CD14-positive monocyte (primary cell): Measurements from ENCODE around the gene FBXW7. TPM values are rescaled to one million over a fixed set of nuclear protein-coding genes. Genes with fewer than 3 reads are reported as not detected.
A peak's percentile ranks its signal among the peaks of the same experiment; 100 is the strongest.

Source experiments
- DNase-seq, 3 donors: peaks; one replicate each; pipeline ENCODE4 v3.0.0-alpha.2; 2011 to 2022
- H2AFZ ChIP-seq: 2 replicates; pipeline ENCODE4 v1.6.0; 2012; ENCODE audit warnings: mild to moderate bottlenecking, low read depth, low read length, inconsistent platforms; ENCODE audit not compliant: insufficient read depth, poor library complexity, severe bottlenecking
- H3K27ac ChIP-seq, 2 donors: 1 replicate in 1 of 2; 2 replicates in 1 of 2; pipeline ENCODE4 v1.5.1; 2012 to 2013; ENCODE audit warnings: low read length in 2 of 2, control low read depth in 1 of 2, inconsistent platforms in 1 of 2, low read depth in 1 of 2, mild to moderate bottlenecking in 1 of 2
- H3K27me3 ChIP-seq, 2 donors: one replicate each; pipeline versions ENCODE4 v1.6.0 to v1.6.1; 2011 to 2013; ENCODE audit warnings: low read length in 2 of 2; ENCODE audit not compliant: control insufficient read depth in 2 of 2, insufficient read depth in 2 of 2
- H3K36me3 ChIP-seq, 2 donors: replicated peaks in 1 of 2; 1 replicate in 1 of 2; 2 replicates in 1 of 2; pipeline versions ENCODE4 v1.5.1 to v1.6.1; 2012 to 2013; ENCODE audit warnings: low read length in 2 of 2, control low read depth in 1 of 2, inconsistent platforms in 1 of 2, mild to moderate bottlenecking in 1 of 2; ENCODE audit not compliant: insufficient read depth in 2 of 2, control insufficient read depth in 1 of 2
- H3K4me1 ChIP-seq, 2 donors: 1 replicate in 1 of 2; 2 replicates in 1 of 2; pipeline versions ENCODE4 v1.5.1 to v1.6.1; 2012 to 2013; ENCODE audit warnings: low read length in 2 of 2, control low read depth in 1 of 2, inconsistent platforms in 1 of 2, mild to moderate bottlenecking in 1 of 2, moderate library complexity in 1 of 2; ENCODE audit not compliant: insufficient read depth in 2 of 2, control insufficient read depth in 1 of 2
- H3K4me2 ChIP-seq: replicated peaks from 2 replicates; pipeline ENCODE3; 2012; ENCODE audit warnings: low read length, moderate library complexity, mild to moderate bottlenecking; ENCODE audit not compliant: poor library complexity, severe bottlenecking; ENCODE audit errors: extremely low read depth
- H3K4me3 ChIP-seq, 3 experiments: fragments of 200-600 bp in 1 of 3; sonication (generic) in 1 of 3; replicated peaks in 1 of 3; 1 replicate in 2 of 3; 2 replicates in 1 of 3; pipeline ENCODE4 v1.5.1; 2011 to 2013; ENCODE audit warnings: low read length in 3 of 3, mild to moderate bottlenecking in 3 of 3, control low read depth in 2 of 3, low read depth in 2 of 3, inconsistent platforms in 1 of 3, moderate library complexity in 1 of 3
- H3K79me2 ChIP-seq: 2 replicates; pipeline ENCODE4 v1.6.0; 2012; ENCODE audit warnings: mild to moderate bottlenecking, control low read depth, inconsistent platforms, low read length, moderate library complexity; ENCODE audit not compliant: insufficient read depth
- H3K9ac ChIP-seq: 2 replicates; pipeline ENCODE4 v1.6.0; 2017; ENCODE audit warnings: low read length, mild to moderate bottlenecking; ENCODE audit not compliant: insufficient read depth, poor library complexity, severe bottlenecking
- H3K9me3 ChIP-seq, 2 donors: replicated peaks in 1 of 2; 1 replicate in 1 of 2; 2 replicates in 1 of 2; pipeline versions ENCODE4 v1.5.1 to v1.6.1; 2012 to 2013; ENCODE audit warnings: low read length in 2 of 2, control low read depth in 1 of 2; ENCODE audit not compliant: control insufficient read depth in 1 of 2, insufficient read depth in 1 of 2
- H4K20me1 ChIP-seq: 2 replicates; pipeline ENCODE4 v1.6.0; 2012; ENCODE audit warnings: mild to moderate bottlenecking, low read length, control low read depth, moderate library complexity; ENCODE audit not compliant: insufficient read depth
- H3K27ac Mint-ChIP-seq, 7 donors: one replicate each; pipeline ENCODE4 v1.8.0; 2020; ENCODE audit warnings: mild to moderate bottlenecking in 7 of 7, mixed read lengths in 7 of 7, moderate library complexity in 6 of 7, inconsistent platforms in 2 of 7
- H3K27me3 Mint-ChIP-seq, 3 donors: one replicate each; pipeline ENCODE4 v1.8.0; 2021 to 2022; ENCODE audit warnings: low read depth in 3 of 3, mild to moderate bottlenecking in 3 of 3, mixed read lengths in 3 of 3, moderate library complexity in 3 of 3, inconsistent platforms in 1 of 3
- H3K36me3 Mint-ChIP-seq, 2 donors: one replicate each; pipeline ENCODE4 v1.8.0; 2020; ENCODE audit warnings: mixed read lengths in 2 of 2, inconsistent platforms in 1 of 2, mild to moderate bottlenecking in 1 of 2
- H3K4me1 Mint-ChIP-seq: one replicate; pipeline ENCODE4 v1.8.0; 2020; ENCODE audit warnings: mild to moderate bottlenecking, mixed read lengths
- H3K4me3 Mint-ChIP-seq, 2 donors: one replicate each; pipeline ENCODE4 v1.8.0; 2020; ENCODE audit warnings: mild to moderate bottlenecking in 2 of 2, mixed read lengths in 2 of 2, moderate library complexity in 1 of 2
- H3K9me3 Mint-ChIP-seq, 7 donors: one replicate each; pipeline ENCODE4 v1.8.0; 2020 to 2022; ENCODE audit warnings: mixed read lengths in 7 of 7, mild to moderate bottlenecking in 6 of 7, moderate library complexity in 6 of 7, inconsistent platforms in 2 of 7
- CTCF ChIP-seq: fragments of 200-600 bp; IDR thresholded peaks from one replicate; pipeline ENCODE4 v1.8.0; 2022; ENCODE audit warnings: antibody characterized with exemption, mild to moderate bottlenecking
- whole genome bisulfite sequencing: methylation state at CpG from one replicate; pipeline ENCODE4 v1.1.5; 2013; ENCODE audit warnings: missing lambda C conversion rate; ENCODE audit not compliant: insufficient coverage; 5-methylcytosine and 5-hydroxymethylcytosine counted together
- intact Hi-C, 2 donors: fragments of 100-400 bp; cut with micrococcal nuclease; formaldehyde crosslinking; loops; one replicate each; pipeline versions ENCODE4 v1.15.0 to v1.15.1; 2023
- polyA plus RNA-seq, 3 donors: library from polyadenylated mRNA; depleted of rRNA in 1 of 3; unstranded in 2 of 3; stranded (reverse) in 1 of 3; fragments of 300-500 nt in 2 of 3; fragments of >200 nt in 1 of 3; fragmentation: Illumina TruSeq in 2 of 3; gene quantifications; 1 replicate in 2 of 3; 2 replicates in 1 of 3; pipeline ENCODE4 v1.2.3, GENCODE V29; 2012 to 2021

Gene FBXW7
- polyA plus RNA-seq, 3 donors: 25.1 to 44.9 (median 35.6) TPM

- Histone ChIP-seq H3K79me2 (no peaks in the 10 kb centered on the region), H3K27me3 (no peaks in the 10 kb centered on the region), H3K4me3 (no peak overlapping the region), H3K36me3 (peaks cover 20 to 44% of the 10 kb centered on the region in 2 donors), H3K9me3 (no peaks in the 10 kb centered on the region), H3K4me2 (no peak overlapping the region), H3K27ac (no peak overlapping the region), H3K4me1 (no peaks in the 10 kb centered on the region), H2AFZ (no peak overlapping the region), H3K9ac (no peak overlapping the region), H4K20me1 (peaks cover 23% of the 10 kb centered on the region)
- H3K4me1 Mint-ChIP-seq: no peaks in the 10 kb centered on the region
- WGBS: no CpG with 5 or more reads among the region's 4 CpGs
- intact Hi-C loops: no loop called here
- TF ChIP-seq CTCF: no peak
- H3K4me3 Mint-ChIP-seq: no peak overlapping the region
- DNase-seq: no peak
- H3K36me3 Mint-ChIP-seq: peaks cover 39 to 45% of the 10 kb centered on the region in 2 donors
- H3K27ac Mint-ChIP-seq: peak overlapping the region in 1 of 7 donors; percentile 65
- no peaks in the 10 kb centered on the region for H3K9me3 Mint-ChIP-seq
- no peaks in the 10 kb centered on the region for H3K27me3 Mint-ChIP-seq
Measured at GRCh38 chr4:152346979-152347378, 188.9 kb downstream of the FBXW7 start.

DNA sequence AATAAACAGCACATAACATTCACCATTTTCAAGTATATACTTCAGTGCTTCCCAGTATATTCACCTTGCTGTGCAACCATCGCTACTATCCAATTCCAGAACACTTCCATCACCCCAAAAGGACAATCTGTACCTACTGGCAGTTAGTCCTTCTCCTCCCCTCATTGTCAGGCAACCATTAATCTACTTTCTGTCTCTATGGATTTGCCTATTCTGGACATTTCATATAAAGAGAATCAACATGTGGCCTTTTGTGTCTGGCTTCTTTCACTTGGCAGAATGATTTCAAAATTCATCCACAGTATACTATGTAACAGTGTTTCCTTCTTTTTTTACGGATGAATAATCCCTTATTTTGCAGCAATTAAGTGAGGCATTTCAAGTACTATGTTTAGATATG, 189.4 kb downstream of the FBXW7 start:
- Mint-ChIP-seq H3K9me3 (no peaks in the 10 kb centered on the region), H3K4me3 (no peak overlapping the region), H3K27ac (peak overlapping the region in 2 of 7 donors; percentile 25 to 65), H3K36me3 (peaks cover 44 to 50% of the 10 kb centered on the region in 2 donors), H3K4me1 (no peaks in the 10 kb centered on the region), H3K27me3 (no peaks in the 10 kb centered on the region)
- Histone ChIP-seq H3K9ac (no peak overlapping the region), H3K27ac (no peak overlapping the region), H3K4me2 (no peak overlapping the region), H3K27me3 (no peaks in the 10 kb centered on the region), H3K4me3 (no peak overlapping the region), H4K20me1 (peaks cover 21% of the 10 kb centered on the region), H3K36me3 (peaks cover 25 to 49% of the 10 kb centered on the region in 2 donors), H2AFZ (no peak overlapping the region), H3K79me2 (no peaks in the 10 kb centered on the region), H3K9me3 (no peaks in the 10 kb centered on the region), H3K4me1 (no peaks in the 10 kb centered on the region)
- intact Hi-C loops: no loop called here
- TF ChIP-seq CTCF: no peak
- 88% methylated on average over 1 of the region's 2 CpGs for WGBS
- DNase-seq: no peak
